ENCODE data around the gene PTAR1.
"Not testable (repeated sequence)": the region's sequence is repeated elsewhere in the genome, so short reads cannot be mapped to it uniquely, and the experiment has no call there.

The PTAR1 gene

GRCh38 chr9:69801989-69802388 is 42.2 kb upstream of the PTAR1 start:
- no peaks in the 10 kb centered on the region for H3K27me3 ChIP-seq (ENCODE audit: insufficient read depth, poor library complexity, severe bottlenecking)
- ATAC-seq (ENCODE audit: low read depth) (peak; percentile 45; the same call in 1 of the 3 replicates), DNase-seq (ENCODE audit: low spot score) (no peak)
- peaks cover 6% of the 10 kb centered on the region for H3K4me1 ChIP-seq (ENCODE audit: insufficient read depth, poor library complexity, severe bottlenecking)
- no peak overlapping the region for H3K27ac ChIP-seq (ENCODE audit: poor library complexity, severe bottlenecking)
- no peak for TF ChIP-seq CTCF (IDR thresholded peaks at IDR 0.05; ENCODE audit: poor library complexity, severe bottlenecking)
- H3K4me3 ChIP-seq (ENCODE audit: severe bottlenecking): no peak overlapping the region
- no peaks in the 10 kb centered on the region for H3K36me3 ChIP-seq (ENCODE audit: low read depth)
- H3K9me3 ChIP-seq (ENCODE audit: severe bottlenecking): no peaks in the 10 kb centered on the region

DNA sequence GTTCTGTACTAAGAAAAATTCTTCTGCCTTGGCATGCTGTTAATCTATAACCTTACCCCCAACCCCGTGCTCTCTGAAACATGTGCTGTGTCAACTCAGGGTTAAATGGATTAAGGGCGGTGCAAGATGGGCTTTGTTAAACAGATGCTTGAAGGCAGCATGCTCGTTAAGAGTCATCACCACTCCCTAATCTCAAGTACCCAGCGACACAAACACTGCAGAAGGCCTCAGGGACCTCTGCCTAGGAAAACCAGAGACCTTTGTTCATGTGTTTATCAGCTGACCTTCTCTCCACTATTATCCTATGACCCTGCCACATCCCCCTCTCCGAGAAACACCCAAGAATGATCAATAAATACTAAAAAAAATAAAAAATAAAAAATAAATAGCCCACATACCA is 40.2 kb upstream of the PTAR1 start:
- not testable (repeated sequence) for H3K4me3 ChIP-seq (ENCODE audit: severe bottlenecking); H3K9me3 ChIP-seq (ENCODE audit: severe bottlenecking); DNase-seq (ENCODE audit: low spot score); H3K36me3 ChIP-seq (ENCODE audit: low read depth); H3K27me3 ChIP-seq (ENCODE audit: insufficient read depth, poor library complexity, severe bottlenecking); H3K4me1 ChIP-seq (ENCODE audit: insufficient read depth, poor library complexity, severe bottlenecking); H3K27ac ChIP-seq (ENCODE audit: poor library complexity, severe bottlenecking); ATAC-seq (ENCODE audit: low read depth)

DNA sequence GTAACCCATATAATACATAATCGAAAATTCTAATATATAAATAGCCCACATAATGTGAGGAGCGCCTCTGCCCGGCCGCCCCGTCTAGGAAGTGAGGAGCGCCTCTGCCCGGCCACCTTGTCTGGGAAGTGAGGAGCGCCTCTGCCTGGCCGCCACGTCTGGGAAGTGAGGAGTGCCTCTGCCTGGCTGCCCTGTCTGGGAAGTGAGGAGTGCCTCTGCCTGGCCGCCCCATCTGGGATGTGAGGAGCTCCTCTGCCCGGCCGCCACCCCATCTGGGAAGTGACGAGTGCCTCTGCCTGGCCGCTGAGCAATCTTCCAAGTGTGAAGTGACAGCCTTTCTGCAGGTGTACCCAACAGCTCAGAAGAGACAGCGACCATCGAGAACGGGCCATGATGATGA is 39.7 kb upstream of the PTAR1 start:
- not testable (repeated sequence) for H3K36me3 ChIP-seq (ENCODE audit: low read depth); H3K9me3 ChIP-seq (ENCODE audit: severe bottlenecking); H3K4me1 ChIP-seq (ENCODE audit: insufficient read depth, poor library complexity, severe bottlenecking); H3K27ac ChIP-seq (ENCODE audit: poor library complexity, severe bottlenecking); DNase-seq (ENCODE audit: low spot score); H3K4me3 ChIP-seq (ENCODE audit: severe bottlenecking); ATAC-seq (ENCODE audit: low read depth); H3K27me3 ChIP-seq (ENCODE audit: insufficient read depth, poor library complexity, severe bottlenecking)

GRCh38 chr9:69798744-69799143 is 38.9 kb upstream of the PTAR1 start:
- Histone ChIP-seq H3K27me3 (ENCODE audit: insufficient read depth, poor library complexity, severe bottlenecking) (no peaks in the 10 kb centered on the region), H3K4me3 (ENCODE audit: severe bottlenecking) (no peak overlapping the region), H3K27ac (ENCODE audit: poor library complexity, severe bottlenecking) (no peak overlapping the region), H3K9me3 (ENCODE audit: severe bottlenecking) (no peaks in the 10 kb centered on the region), H3K36me3 (ENCODE audit: low read depth) (no peaks in the 10 kb centered on the region), H3K4me1 (ENCODE audit: insufficient read depth, poor library complexity, severe bottlenecking) (peaks cover 6% of the 10 kb centered on the region)
- no peak for DNase-seq (ENCODE audit: low spot score)
- no peak for TF ChIP-seq CTCF (IDR thresholded peaks at IDR 0.05; ENCODE audit: poor library complexity, severe bottlenecking)
- ATAC-seq (ENCODE audit: low read depth): peak; percentile 56; the same call in 1 of the 3 replicates

DNA sequence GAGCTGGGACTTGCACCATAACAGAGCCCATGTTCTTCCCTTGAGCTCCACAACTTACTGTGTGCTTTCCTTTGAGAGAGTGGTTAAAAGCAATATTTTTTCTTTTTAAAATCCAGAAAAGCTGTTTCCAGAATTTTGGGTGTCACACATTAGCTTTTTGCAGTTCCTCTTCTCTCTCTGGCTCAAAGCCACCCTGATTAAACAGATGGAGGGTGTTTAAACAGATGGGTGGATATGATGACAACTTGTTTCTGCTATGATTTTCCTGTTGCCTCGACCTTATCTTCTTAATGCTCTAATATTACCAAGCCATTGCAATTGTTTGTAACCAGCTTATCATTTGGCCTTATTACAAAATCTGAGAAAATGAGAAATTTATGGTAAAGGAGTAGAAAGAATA is 37.9 kb upstream of the PTAR1 start:
- ATAC-seq (ENCODE audit: low read depth): no peak
- Histone ChIP-seq H3K27me3 (ENCODE audit: insufficient read depth, poor library complexity, severe bottlenecking) (no peaks in the 10 kb centered on the region), H3K4me3 (ENCODE audit: severe bottlenecking) (no peak overlapping the region), H3K9me3 (ENCODE audit: severe bottlenecking) (no peaks in the 10 kb centered on the region), H3K4me1 (ENCODE audit: insufficient read depth, poor library complexity, severe bottlenecking) (peaks cover 6% of the 10 kb centered on the region), H3K27ac (ENCODE audit: poor library complexity, severe bottlenecking) (no peak overlapping the region), H3K36me3 (ENCODE audit: low read depth) (no peaks in the 10 kb centered on the region)
- no peak for DNase-seq (ENCODE audit: low spot score)
- no peak for TF ChIP-seq CTCF (IDR thresholded peaks at IDR 0.05; ENCODE audit: poor library complexity, severe bottlenecking)

GRCh38 chr9:69794356-69794755 is 34.5 kb upstream of the PTAR1 start:
- no peaks in the 10 kb centered on the region for H3K36me3 ChIP-seq (ENCODE audit: low read depth)
- H3K27me3 ChIP-seq (ENCODE audit: insufficient read depth, poor library complexity, severe bottlenecking): peaks cover 4% of the 10 kb centered on the region
- H3K4me3 ChIP-seq (ENCODE audit: severe bottlenecking): no peak overlapping the region
- no peak for TF ChIP-seq CTCF (IDR thresholded peaks at IDR 0.05; ENCODE audit: poor library complexity, severe bottlenecking)
- DNase-seq (ENCODE audit: low spot score): no peak
- peaks cover 6% of the 10 kb centered on the region for H3K4me1 ChIP-seq (ENCODE audit: insufficient read depth, poor library complexity, severe bottlenecking)
- H3K9me3 ChIP-seq (ENCODE audit: severe bottlenecking): no peaks in the 10 kb centered on the region
- ATAC-seq (ENCODE audit: low read depth): no peak
- no peak overlapping the region for H3K27ac ChIP-seq (ENCODE audit: poor library complexity, severe bottlenecking)
